IMR-90 (cell line): ENCODE results near the gene NCKAP5. TPM values are rescaled to one million over a fixed set of nuclear protein-coding genes. Genes with fewer than 3 reads are reported as not detected.

Experiments
- ATAC-seq: fragments of 200-7000 bp; cut with Tn5 transposase; 2 replicates; pipeline ENCODE4 v1.9.1; 2020; ENCODE audit warnings: low read depth, mild to moderate bottlenecking, moderate library complexity
- BruUV-seq: library from RNA; stranded (reverse); fragments of 400-500 nt; replicated peaks from 2 replicates; lab custom pipeline; 2021; lab: Mats Ljungman, UMichigan
- CTCF ChIA-PET: fragments of 300-600 bp; formaldehyde crosslinking; extraction: SDS; loops from one replicate; lab custom pipeline; 2021; ENCODE audit warnings: antibody characterized with exemption; lab: Yijun Ruan, JAX
- POLR2A ChIA-PET: fragments of 300-600 bp; sonication (Branson Sonifier 250); formaldehyde crosslinking; loops from one replicate; lab custom pipeline; 2022; ENCODE audit warnings: antibody characterized with exemption; ENCODE audit not compliant: unreplicated experiment; lab: Charles Lee
- DNase-seq: peaks from one replicate; pipeline ENCODE4 v3.0.0; 2013
- H2AFZ ChIP-seq: replicated peaks from 2 replicates; pipeline ENCODE3; 2013; ENCODE audit warnings: low read length, mild to moderate bottlenecking; ENCODE audit not compliant: poor library complexity
- H2AK5ac ChIP-seq: 2 replicates; pipeline ENCODE4 v1.6.1; 2013; ENCODE audit warnings: low read depth, low read length, inconsistent platforms
- H2AK9ac ChIP-seq: replicated peaks from 2 replicates; pipeline ENCODE3; 2013; ENCODE audit warnings: mild to moderate bottlenecking, low read depth, low read length, moderate library complexity; ENCODE audit not compliant: poor library complexity
- H2BK120ac ChIP-seq: 2 replicates; pipeline ENCODE4 v1.6.1; 2013; ENCODE audit warnings: low read depth, low read length, inconsistent platforms
- H2BK15ac ChIP-seq: 3 replicates; pipeline ENCODE4 v1.6.1; 2013; ENCODE audit warnings: low read depth, low read length, inconsistent platforms
- H2BK20ac ChIP-seq: 2 replicates; pipeline ENCODE4 v1.6.1; 2013; ENCODE audit warnings: low read depth, mild to moderate bottlenecking, inconsistent platforms, low read length, moderate library complexity
- H2BK5ac ChIP-seq: 2 replicates; pipeline ENCODE4 v1.6.1; 2013; ENCODE audit warnings: mild to moderate bottlenecking, low read depth, low read length, inconsistent platforms; ENCODE audit not compliant: poor library complexity, severe bottlenecking
- H3K14ac ChIP-seq: replicated peaks from 2 replicates; pipeline ENCODE4 v1.6.1; 2013; ENCODE audit warnings: low read depth, low read length, inconsistent platforms
- H3K18ac ChIP-seq: 2 replicates; pipeline ENCODE4 v1.6.1; 2013; ENCODE audit warnings: low read depth, low read length, control low read depth
- H3K23ac ChIP-seq: 2 replicates; pipeline ENCODE4 v1.6.1; 2013; ENCODE audit warnings: low read depth, low read length, inconsistent platforms
- H3K27ac ChIP-seq: 2 replicates; pipeline ENCODE4 v1.5.1; 2013; ENCODE audit warnings: mild to moderate bottlenecking, control low read depth, low read length; ENCODE audit not compliant: insufficient read depth
- H3K27me3 ChIP-seq: 2 replicates; pipeline ENCODE4 v1.6.1; 2013; ENCODE audit warnings: low read length; ENCODE audit not compliant: control insufficient read depth, insufficient read depth
- H3K36me3 ChIP-seq: 2 replicates; pipeline ENCODE4 v1.6.1; 2013; ENCODE audit warnings: low read length, mixed read lengths; ENCODE audit not compliant: control insufficient read depth, insufficient read depth
- H3K4ac ChIP-seq: 2 replicates; pipeline ENCODE4 v1.6.1; 2013; ENCODE audit warnings: low read depth, low read length, inconsistent platforms
- H3K4me1 ChIP-seq: 2 replicates; pipeline ENCODE4 v1.6.1; 2013; ENCODE audit warnings: low read length, mixed read lengths; ENCODE audit not compliant: control insufficient read depth, insufficient read depth
- H3K4me2 ChIP-seq: 2 replicates; pipeline ENCODE4 v1.6.1; 2013; ENCODE audit warnings: low read depth, mild to moderate bottlenecking, control low read depth, low read length, moderate library complexity
- H3K4me3 ChIP-seq: 2 replicates; pipeline ENCODE4 v1.5.1; 2013; ENCODE audit warnings: low read depth, mild to moderate bottlenecking, control low read depth, low read length, moderate library complexity; ENCODE audit not compliant: insufficient read depth
- H3K56ac ChIP-seq: 2 replicates; pipeline ENCODE4 v1.6.1; 2013; ENCODE audit warnings: low read length, inconsistent platforms; ENCODE audit not compliant: insufficient read depth; ENCODE audit errors: extremely low read depth
- H3K79me1 ChIP-seq, 2 experiments: 2 replicates each; pipeline ENCODE4 v1.6.1; 2013; ENCODE audit warnings: low read length in 2 of 2, inconsistent platforms in 1 of 2, low read depth in 1 of 2
- H3K9ac ChIP-seq: 2 replicates; pipeline ENCODE4 v1.6.1; 2013; ENCODE audit warnings: low read depth, low read length, control low read depth
- H3K9me1 ChIP-seq: 2 replicates; pipeline ENCODE4 v1.6.1; 2013; ENCODE audit warnings: low read length, inconsistent platforms; ENCODE audit not compliant: insufficient read depth
- H3K9me3 ChIP-seq: 2 replicates; pipeline ENCODE4 v1.6.1; 2013; ENCODE audit warnings: low read length; ENCODE audit not compliant: control insufficient read depth, insufficient read depth
- H4K20me1 ChIP-seq: 2 replicates; pipeline ENCODE4 v1.6.1; 2013; ENCODE audit warnings: low read length, inconsistent platforms; ENCODE audit not compliant: insufficient read depth
- H4K5ac ChIP-seq: 2 replicates; pipeline ENCODE4 v1.6.1; 2013; ENCODE audit warnings: mild to moderate bottlenecking, low read depth, low read length, control low read depth
- H4K8ac ChIP-seq, 2 experiments: 2 replicates each; pipeline ENCODE4 v1.6.1; 2013; ENCODE audit warnings: low read depth in 2 of 2, low read length in 2 of 2, control low read depth in 1 of 2, inconsistent platforms in 1 of 2
- H4K91ac ChIP-seq: 2 replicates; pipeline ENCODE4 v1.6.1; 2013; ENCODE audit warnings: low read depth, low read length, inconsistent platforms; ENCODE audit not compliant: insufficient read depth
- BHLHE40 ChIP-seq: fragments of 150-350 bp; IDR thresholded peaks from 2 replicates; pipeline ENCODE4 v1.6.1; 2016; ENCODE audit warnings: mild to moderate bottlenecking, low read depth, low read length
- CEBPB ChIP-seq: IDR thresholded peaks from 2 replicates; pipeline ENCODE4 v1.6.1; 2012; ENCODE audit warnings: low read depth, low read length, improper control_type of control experiment
- CHD1 ChIP-seq: IDR thresholded peaks from 2 replicates; pipeline ENCODE4 v1.6.1; 2012; ENCODE audit warnings: low read depth, low read length, improper control_type of control experiment
- FOS ChIP-seq: fragments of 150-350 bp; IDR thresholded peaks from 2 replicates; pipeline ENCODE4 v1.6.1; 2016; ENCODE audit warnings: low read depth, low read length
- MAFK ChIP-seq: IDR thresholded peaks from 2 replicates; pipeline ENCODE4 v1.6.1; 2012; ENCODE audit warnings: low read depth, low read length, improper control_type of control experiment
- MAZ ChIP-seq: IDR thresholded peaks from 2 replicates; pipeline ENCODE4 v1.6.1; 2012; ENCODE audit warnings: low read depth, mild to moderate bottlenecking, low read length, improper control_type of control experiment, moderate library complexity, borderline replicate concordance
- MXI1 ChIP-seq: IDR thresholded peaks from 2 replicates; pipeline ENCODE4 v1.6.1; 2012; ENCODE audit warnings: low read depth, mild to moderate bottlenecking, low read length, moderate library complexity, borderline replicate concordance
- NFE2L2 ChIP-seq: fragments of 150-350 bp; IDR thresholded peaks from 2 replicates; pipeline ENCODE4 v1.6.1; 2016; ENCODE audit warnings: low read depth, mild to moderate bottlenecking, low read length
- POLR2A ChIP-seq: IDR thresholded peaks from 2 replicates; pipeline ENCODE4 v1.6.1; 2012; ENCODE audit warnings: mild to moderate bottlenecking, low read depth, low read length
- RAD21 ChIP-seq: IDR thresholded peaks from 2 replicates; pipeline ENCODE4 v1.6.1; 2012; ENCODE audit warnings: low read length, improper control_type of control experiment
- RCOR1 ChIP-seq: IDR thresholded peaks from 2 replicates; pipeline ENCODE4 v1.6.1; 2012; ENCODE audit warnings: mild to moderate bottlenecking, low read length, improper control_type of control experiment; ENCODE audit not compliant: insufficient replicate concordance
- RFX5 ChIP-seq: IDR thresholded peaks from 2 replicates; pipeline ENCODE4 v1.8.0; 2012; ENCODE audit warnings: low read depth, mild to moderate bottlenecking, low read length, moderate library complexity
- SMC3 ChIP-seq: fragments of 150-350 bp; IDR thresholded peaks from 2 replicates; pipeline ENCODE4 v1.6.1; 2016; ENCODE audit warnings: low read depth, mild to moderate bottlenecking, antibody characterized with exemption, low read length, moderate library complexity
- WGBS, 2 experiments: methylation state at CpG; one replicate each; pipeline versions ENCODE4 v1.1.5 to v1.1.7; 2013; ENCODE audit warnings: missing lambda C conversion rate in 2 of 2; ENCODE audit not compliant: insufficient read length in 1 of 2; ENCODE audit errors: extremely low coverage in 2 of 2; 5-methylcytosine and 5-hydroxymethylcytosine counted together
- dilution Hi-C: fragments of 300-500 bp; cut with HindIII; formaldehyde crosslinking; loops from one replicate; pipeline ENCODE4 v1.14.3; 2018; ENCODE audit warnings: low sequenced_read_pairs; ENCODE audit not compliant: unreplicated experiment
- in situ Hi-C: fragments of 300-500 bp; cut with MboI; formaldehyde crosslinking; loops from 3 replicates; pipeline ENCODE4 v1.14.3; 2019; ENCODE audit warnings: low sequenced_read_pairs, inconsistent platforms, mixed read lengths
- intact Hi-C: fragments of 100-400 bp; cut with micrococcal nuclease; formaldehyde crosslinking; loops from 2 replicates; pipeline ENCODE4 v1.10.0; 2022
- polyA plus RNA-seq, 3 experiments: library from polyadenylated mRNA; depleted of rRNA; stranded (reverse); fragments of >200 nt; gene quantifications; 2 replicates each; pipeline ENCODE4 v1.2.3, GENCODE V29; 2012; ENCODE audit warnings: low replicate concordance in 1 of 3
- total RNA-seq: library from RNA; depleted of rRNA; stranded (reverse); fragments of >200 nt; gene quantifications from 2 replicates; pipeline ENCODE4 v1.2.3, GENCODE V29; 2012
- TF ChIP-seq, protein P1 (sequence below): fragments of 150-350 bp; IDR thresholded peaks from 2 replicates; pipeline ENCODE4 v1.6.1; 2016; ENCODE audit warnings: low read depth, mild to moderate bottlenecking, low read length, moderate library complexity, borderline replicate concordance
- TF ChIP-seq, protein P2 (sequence below): fragments of 150-350 bp; IDR thresholded peaks from 2 replicates; pipeline ENCODE4 v1.6.1; 2017; ENCODE audit warnings: mild to moderate bottlenecking, antibody characterized with exemption, low read length, low read depth
- TF ChIP-seq, protein P3 (sequence below): conservative IDR thresholded peaks from 2 replicates; pipeline ENCODE4 v1.5.1; 2012; ENCODE audit warnings: mild to moderate bottlenecking, low read depth, low read length, improper control_type of control experiment

NCKAP5 gene
- total and polyA plus RNA-seq, 2 of the 4 experiments (the other 2 are of a cell fraction), result 2.7 to 3.9 TPM

DNA sequence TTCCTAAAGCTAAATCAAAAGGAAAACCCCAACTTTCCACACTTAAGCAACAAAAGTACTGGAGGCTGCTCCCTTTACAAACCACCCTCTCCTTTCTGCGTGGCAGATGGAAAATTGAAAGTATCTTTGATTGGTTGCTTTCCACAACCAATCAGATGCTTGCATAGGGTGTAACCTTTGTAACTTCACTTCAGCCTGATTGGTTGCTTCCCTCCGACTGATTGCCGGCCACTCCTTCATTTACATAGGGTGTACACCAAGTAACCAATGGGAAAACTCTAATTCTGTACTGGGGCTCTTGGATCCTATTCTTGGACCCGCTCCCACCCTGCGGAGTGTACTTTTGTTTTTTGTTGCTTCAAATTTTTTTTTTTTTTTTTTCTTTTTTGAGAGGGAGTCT, 297.7 kb downstream of the NCKAP5 start:
- ATAC-seq (no peak), DNase-seq (no peak)
- dilution Hi-C loops (no loop called here), in situ Hi-C loops (no loop called here), intact Hi-C loops (no loop called here)
- no peaks in the 10 kb centered on the region for H3K27me3 ChIP-seq
- H2BK15ac ChIP-seq, result no peak overlapping the region; the same call in 2 of the 3 replicates
- H3K4me3 ChIP-seq, result no peak overlapping the region
- H3K79me1 ChIP-seq, result peaks cover 7 to 30% of the 10 kb centered on the region in 2 experiments; a peak in 3 of 4 replicates
- no peak overlapping the region for H3K56ac ChIP-seq
- peak overlapping the region; percentile 15; the same call in 1 of the 2 replicates for H3K4ac ChIP-seq
- peak overlapping the region; percentile 9 for H2BK20ac ChIP-seq
- H4K91ac ChIP-seq, result peak overlapping the region; percentile 16; the same call in 1 of the 2 replicates
- no peak overlapping the region for H3K23ac ChIP-seq
- no peak overlapping the region for H2AK9ac ChIP-seq
- no peaks in the 10 kb centered on the region for H4K20me1 ChIP-seq
- H3K4me2 ChIP-seq, result no peak overlapping the region
- H3K9me1 ChIP-seq, result 0 out of 2 replicates have a peak, but pooled peaks cover 2% of the 10 kb centered on the region
- TF ChIP-seq, protein P1, sequence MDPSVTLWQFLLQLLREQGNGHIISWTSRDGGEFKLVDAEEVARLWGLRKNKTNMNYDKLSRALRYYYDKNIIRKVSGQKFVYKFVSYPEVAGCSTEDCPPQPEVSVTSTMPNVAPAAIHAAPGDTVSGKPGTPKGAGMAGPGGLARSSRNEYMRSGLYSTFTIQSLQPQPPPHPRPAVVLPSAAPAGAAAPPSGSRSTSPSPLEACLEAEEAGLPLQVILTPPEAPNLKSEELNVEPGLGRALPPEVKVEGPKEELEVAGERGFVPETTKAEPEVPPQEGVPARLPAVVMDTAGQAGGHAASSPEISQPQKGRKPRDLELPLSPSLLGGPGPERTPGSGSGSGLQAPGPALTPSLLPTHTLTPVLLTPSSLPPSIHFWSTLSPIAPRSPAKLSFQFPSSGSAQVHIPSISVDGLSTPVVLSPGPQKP, result no peak
- TF ChIP-seq RAD21 (no peak), FOS (no peak), CHD1 (no peak), BHLHE40 (no peak), POLR2A (no peak), CEBPB (no peak), MXI1 (no peak), NFE2L2 (no peak), RCOR1 (no peak), RFX5 (no peak), SMC3 (no peak), MAZ (no peak), MAFK (no peak)
- TF ChIP-seq, protein P2, sequence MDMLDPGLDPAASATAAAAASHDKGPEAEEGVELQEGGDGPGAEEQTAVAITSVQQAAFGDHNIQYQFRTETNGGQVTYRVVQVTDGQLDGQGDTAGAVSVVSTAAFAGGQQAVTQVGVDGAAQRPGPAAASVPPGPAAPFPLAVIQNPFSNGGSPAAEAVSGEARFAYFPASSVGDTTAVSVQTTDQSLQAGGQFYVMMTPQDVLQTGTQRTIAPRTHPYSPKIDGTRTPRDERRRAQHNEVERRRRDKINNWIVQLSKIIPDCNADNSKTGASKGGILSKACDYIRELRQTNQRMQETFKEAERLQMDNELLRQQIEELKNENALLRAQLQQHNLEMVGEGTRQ, result no peak
- TF ChIP-seq, protein P3, sequence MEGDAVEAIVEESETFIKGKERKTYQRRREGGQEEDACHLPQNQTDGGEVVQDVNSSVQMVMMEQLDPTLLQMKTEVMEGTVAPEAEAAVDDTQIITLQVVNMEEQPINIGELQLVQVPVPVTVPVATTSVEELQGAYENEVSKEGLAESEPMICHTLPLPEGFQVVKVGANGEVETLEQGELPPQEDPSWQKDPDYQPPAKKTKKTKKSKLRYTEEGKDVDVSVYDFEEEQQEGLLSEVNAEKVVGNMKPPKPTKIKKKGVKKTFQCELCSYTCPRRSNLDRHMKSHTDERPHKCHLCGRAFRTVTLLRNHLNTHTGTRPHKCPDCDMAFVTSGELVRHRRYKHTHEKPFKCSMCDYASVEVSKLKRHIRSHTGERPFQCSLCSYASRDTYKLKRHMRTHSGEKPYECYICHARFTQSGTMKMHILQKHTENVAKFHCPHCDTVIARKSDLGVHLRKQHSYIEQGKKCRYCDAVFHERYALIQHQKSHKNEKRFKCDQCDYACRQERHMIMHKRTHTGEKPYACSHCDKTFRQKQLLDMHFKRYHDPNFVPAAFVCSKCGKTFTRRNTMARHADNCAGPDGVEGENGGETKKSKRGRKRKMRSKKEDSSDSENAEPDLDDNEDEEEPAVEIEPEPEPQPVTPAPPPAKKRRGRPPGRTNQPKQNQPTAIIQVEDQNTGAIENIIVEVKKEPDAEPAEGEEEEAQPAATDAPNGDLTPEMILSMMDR, result no peak
- H2BK5ac ChIP-seq, result no peak overlapping the region
- H3K9me3 ChIP-seq, result no peaks in the 10 kb centered on the region
- H3K18ac ChIP-seq, result peak overlapping the region; percentile 29; the same call in 1 of the 2 replicates
- H3K9ac ChIP-seq, result no peak overlapping the region
- no peak overlapping the region for H3K27ac ChIP-seq
- no CpG with 5 or more reads among the region's 5 CpGs for WGBS, 2 experiments
- H4K8ac ChIP-seq, result no peak overlapping the region
- H2BK120ac ChIP-seq, result peak overlapping the region; percentile 62; the same call in 1 of the 2 replicates
- peak overlapping the region; percentile 61; the same call in 1 of the 2 replicates for H4K5ac ChIP-seq
- CTCF ChIA-PET, result no interaction called here
- H2AFZ ChIP-seq, result no peak overlapping the region
- H3K4me1 ChIP-seq, result peaks cover 9% of the 10 kb centered on the region
- no TSS peak for BruUV-seq
- no peak overlapping the region for H2AK5ac ChIP-seq
- H3K36me3 ChIP-seq, result no peaks in the 10 kb centered on the region
- POLR2A ChIA-PET, result no interaction called here
- no peak overlapping the region; the same call in 1 of the 2 replicates for H3K14ac ChIP-seq
